Neural cell (in vitro differentiated cells): ENCODE results near the gene DNMT3A. TPM values are rescaled to one million over a fixed set of nuclear protein-coding genes. Genes with fewer than 3 reads are reported as not detected.

Source experiments
- H2AFZ ChIP-seq: fragments of 200-600, 300-800 bp; sonication (generic), shearing (Covaris generic); 2 replicates; pipeline ENCODE4 v1.6.0; 2014; ENCODE audit warnings: low read depth, mild to moderate bottlenecking, antibody characterized with exemption, low read length, moderate library complexity
- H3F3A ChIP-seq: fragments of 200-600 bp; shearing (Covaris generic); 2 replicates; pipeline ENCODE4 v1.6.1; 2016; ENCODE audit warnings: mild to moderate bottlenecking, moderate library complexity, mixed read lengths, antibody characterized with exemption, low read length; ENCODE audit not compliant: insufficient read depth, poor library complexity, severe bottlenecking
- H3K27ac ChIP-seq: fragments of 200-600, 300-800 bp; sonication (generic), shearing (Covaris generic); 2 replicates; pipeline ENCODE4 v1.5.1; 2014; ENCODE audit warnings: mild to moderate bottlenecking, low read length, moderate library complexity
- H3K27me3 ChIP-seq: fragments of 300-800, 200-600 bp; sonication (generic), shearing (Covaris generic); 2 replicates; pipeline ENCODE4 v1.6.0; 2014; ENCODE audit warnings: mild to moderate bottlenecking, low read depth, low read length, moderate library complexity; ENCODE audit not compliant: insufficient read depth
- H3K36me3 ChIP-seq: fragments of 300-800, 200-600 bp; sonication (generic), shearing (Covaris generic); 2 replicates; pipeline ENCODE4 v1.5.1; 2014; ENCODE audit warnings: mild to moderate bottlenecking, antibody characterized with exemption, low read length, moderate library complexity; ENCODE audit not compliant: insufficient read depth
- H3K4me2 ChIP-seq: fragments of 300-800, 200-600 bp; sonication (generic), shearing (Covaris generic); 2 replicates; pipeline ENCODE4 v1.6.0; 2014; ENCODE audit warnings: mild to moderate bottlenecking, low read length
- H3K4me3 ChIP-seq: fragments of 300-800, 200-600 bp; sonication (generic), shearing (Covaris generic); 2 replicates; pipeline ENCODE4 v1.5.1; 2014; ENCODE audit warnings: mild to moderate bottlenecking, low read length, moderate library complexity
- H3K79me2 ChIP-seq: fragments of 200-600 bp; shearing (Covaris generic); replicated peaks from 2 replicates; pipeline ENCODE4 v1.6.0; 2014; ENCODE audit warnings: mild to moderate bottlenecking, low read length, moderate library complexity; ENCODE audit not compliant: insufficient read depth
- H3K9ac ChIP-seq: fragments of 300-800, 200-600 bp; sonication (generic), shearing (Covaris generic); 2 replicates; pipeline ENCODE4 v1.6.1; 2016; ENCODE audit warnings: mild to moderate bottlenecking, low read length, mixed read lengths
- H3K9me2 ChIP-seq: fragments of 200-600 bp; shearing (Covaris generic); 2 replicates; pipeline ENCODE4 v1.6.1; 2016; ENCODE audit warnings: mild to moderate bottlenecking, low read length, mixed read lengths; ENCODE audit not compliant: insufficient read depth
- H3K9me3 ChIP-seq: fragments of 200-600, 300-800 bp; sonication (generic), shearing (Covaris generic); 2 replicates; pipeline ENCODE4 v1.6.1; 2016; ENCODE audit warnings: mild to moderate bottlenecking, mixed run types, low read length, moderate library complexity, mixed read lengths
- H4K20me1 ChIP-seq: fragments of 200-600 bp; shearing (Covaris generic); 2 replicates; pipeline ENCODE4 v1.6.1; 2016; ENCODE audit warnings: mild to moderate bottlenecking, mixed run types; ENCODE audit not compliant: insufficient read depth
- EP300 ChIP-seq: fragments of 450-650 bp; conservative IDR thresholded peaks from 2 replicates; pipeline ENCODE4 v1.6.1; 2014; ENCODE audit warnings: antibody characterized with exemption, mild to moderate bottlenecking, moderate library complexity; ENCODE audit not compliant: poor library complexity, severe bottlenecking
- EZH2 ChIP-seq: fragments of 200-600, 300-800 bp; shearing (Covaris generic), sonication (generic); IDR thresholded peaks from 2 replicates; pipeline ENCODE4 v1.6.1; 2014; ENCODE audit warnings: antibody characterized with exemption, low read length, borderline replicate concordance, mild to moderate bottlenecking; ENCODE audit not compliant: insufficient read depth, poor library complexity, severe bottlenecking
- MXI1 ChIP-seq: fragments of 450-650 bp; conservative IDR thresholded peaks from 2 replicates; pipeline ENCODE4 v1.6.1; 2014; ENCODE audit warnings: antibody characterized with exemption, mild to moderate bottlenecking; ENCODE audit not compliant: poor library complexity, severe bottlenecking
- POLR2AphosphoS5 ChIP-seq: IDR thresholded peaks from 2 replicates; pipeline ENCODE4 v1.6.1; 2012
- RAD21 ChIP-seq: fragments of 450-650 bp; conservative IDR thresholded peaks from 2 replicates; pipeline ENCODE4 v1.6.1; 2014; ENCODE audit warnings: antibody characterized with exemption, mild to moderate bottlenecking, moderate library complexity
- REST ChIP-seq: IDR thresholded peaks from 2 replicates; pipeline ENCODE4 v1.6.1; 2012; ENCODE audit warnings: borderline replicate concordance
- SMC3 ChIP-seq: fragments of 450-650 bp; conservative IDR thresholded peaks from 2 replicates; pipeline ENCODE4 v1.6.1; 2014; ENCODE audit warnings: antibody characterized with exemption, mild to moderate bottlenecking, moderate library complexity; ENCODE audit not compliant: poor library complexity
- TAF1 ChIP-seq: IDR thresholded peaks from 2 replicates; pipeline ENCODE4 v1.6.1; 2012; ENCODE audit warnings: low read depth
- polyA plus RNA-seq: library from polyadenylated mRNA; depleted of rRNA; stranded (reverse); fragments of >200 nt; gene quantifications from 2 replicates; pipeline ENCODE4 v1.2.3, GENCODE V29; 2014
- TF ChIP-seq, protein P1 (sequence below): fragments of 450-650 bp; IDR thresholded peaks from 2 replicates; pipeline ENCODE4 v1.5.1; 2014; ENCODE audit warnings: antibody characterized with exemption, mild to moderate bottlenecking, moderate library complexity; ENCODE audit not compliant: poor library complexity, severe bottlenecking

DNMT3A gene
- polyA plus RNA-seq, 1 donor from 2014 or later = 33.0 TPM

GRCh38 chr2:25266399-25266798 is 75.3 kb downstream of the DNMT3A start:
- H3K36me3 ChIP-seq = no peaks in the 10 kb centered on the region

DNA sequence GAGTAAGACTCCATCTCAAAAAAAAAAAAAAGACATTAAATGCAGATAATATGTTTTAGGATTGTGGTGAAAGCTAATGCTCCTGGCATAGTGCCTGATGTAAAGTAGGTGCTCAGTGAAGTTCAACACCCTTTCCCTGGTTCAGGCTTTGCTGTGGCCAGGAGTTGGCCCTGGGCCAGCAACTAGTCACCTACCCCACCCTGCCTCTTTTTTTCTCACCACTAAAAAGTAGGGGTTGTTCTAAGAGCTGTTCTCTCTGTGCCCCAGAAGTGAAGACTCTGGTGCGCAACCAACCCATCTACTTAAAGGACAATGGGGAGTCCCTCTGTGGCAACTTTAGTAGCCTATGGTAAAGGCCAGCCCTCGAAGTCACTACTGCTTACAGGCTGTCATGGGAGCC is 75.9 kb downstream of the DNMT3A start:
- Histone ChIP-seq H3K9ac (no peak overlapping the region), H3K9me2 (no peaks in the 10 kb centered on the region), H3K4me3 (no peak overlapping the region), H3K79me2 (no peaks in the 10 kb centered on the region), H4K20me1 (no peaks in the 10 kb centered on the region), H3K36me3 (no peaks in the 10 kb centered on the region), H3K4me2 (no peak overlapping the region), H3K9me3 (no peaks in the 10 kb centered on the region), H3F3A (no peaks in the 10 kb centered on the region), H3K27ac (no peak overlapping the region), H3K27me3 (no peaks in the 10 kb centered on the region), H2AFZ (no peak overlapping the region)
- TF ChIP-seq RAD21 (no peak), POLR2AphosphoS5 (no peak)

More at GRCh38 chr2:25266399-25266798, 75.3 kb downstream of the DNMT3A start:
- H3K9me3 ChIP-seq = no peaks in the 10 kb centered on the region
- no peaks in the 10 kb centered on the region for H3K79me2 ChIP-seq
- TF ChIP-seq REST (no peak), POLR2AphosphoS5 (no peak), EZH2 (no peak), EP300 (no peak), RAD21 (no peak), MXI1 (no peak), SMC3 (no peak), TAF1 (no peak)
- TF ChIP-seq, protein P1, sequence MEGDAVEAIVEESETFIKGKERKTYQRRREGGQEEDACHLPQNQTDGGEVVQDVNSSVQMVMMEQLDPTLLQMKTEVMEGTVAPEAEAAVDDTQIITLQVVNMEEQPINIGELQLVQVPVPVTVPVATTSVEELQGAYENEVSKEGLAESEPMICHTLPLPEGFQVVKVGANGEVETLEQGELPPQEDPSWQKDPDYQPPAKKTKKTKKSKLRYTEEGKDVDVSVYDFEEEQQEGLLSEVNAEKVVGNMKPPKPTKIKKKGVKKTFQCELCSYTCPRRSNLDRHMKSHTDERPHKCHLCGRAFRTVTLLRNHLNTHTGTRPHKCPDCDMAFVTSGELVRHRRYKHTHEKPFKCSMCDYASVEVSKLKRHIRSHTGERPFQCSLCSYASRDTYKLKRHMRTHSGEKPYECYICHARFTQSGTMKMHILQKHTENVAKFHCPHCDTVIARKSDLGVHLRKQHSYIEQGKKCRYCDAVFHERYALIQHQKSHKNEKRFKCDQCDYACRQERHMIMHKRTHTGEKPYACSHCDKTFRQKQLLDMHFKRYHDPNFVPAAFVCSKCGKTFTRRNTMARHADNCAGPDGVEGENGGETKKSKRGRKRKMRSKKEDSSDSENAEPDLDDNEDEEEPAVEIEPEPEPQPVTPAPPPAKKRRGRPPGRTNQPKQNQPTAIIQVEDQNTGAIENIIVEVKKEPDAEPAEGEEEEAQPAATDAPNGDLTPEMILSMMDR = no peak
- H3K4me2 ChIP-seq = no peak overlapping the region
- no peak overlapping the region for H3K27ac ChIP-seq
- H3K9me2 ChIP-seq = no peaks in the 10 kb centered on the region
- H3K27me3 ChIP-seq = no peaks in the 10 kb centered on the region
- no peaks in the 10 kb centered on the region for H3F3A ChIP-seq
- no peak overlapping the region for H3K4me3 ChIP-seq
- H4K20me1 ChIP-seq = no peaks in the 10 kb centered on the region
- H2AFZ ChIP-seq = no peak overlapping the region
- no peak overlapping the region for H3K9ac ChIP-seq

- Histone ChIP-seq H3K27me3 (no peaks in the 10 kb centered on the region), H3F3A (no peaks in the 10 kb centered on the region), H3K27ac (no peak overlapping the region), H3K9ac (no peak overlapping the region), H3K36me3 (no peaks in the 10 kb centered on the region), H3K9me3 (no peaks in the 10 kb centered on the region), H3K9me2 (no peaks in the 10 kb centered on the region), H4K20me1 (no peaks in the 10 kb centered on the region), H3K79me2 (no peaks in the 10 kb centered on the region), H3K4me3 (no peak overlapping the region), H3K4me2 (no peak overlapping the region), H2AFZ (no peak overlapping the region)
- TF ChIP-seq RAD21 = no peak
- TF ChIP-seq TAF1 = no peak
- TF ChIP-seq, protein P1 = no peak
- TF ChIP-seq POLR2AphosphoS5 = no peak
- TF ChIP-seq REST = no peak
- TF ChIP-seq SMC3 = no peak
- no peak for TF ChIP-seq EZH2
- no peak for TF ChIP-seq MXI1
- no peak for TF ChIP-seq EP300
These were observed 76.7 kb downstream of the DNMT3A start for GRCh38 chr2:25265001-25265400.
